Measurements from ENCODE around the gene KCTD19. TPM values are rescaled to one million over a fixed set of nuclear protein-coding genes. Genes with fewer than 3 reads are reported as not detected.

The KCTD19 gene
- not detected in 2 replicates for total RNA-seq

GRCh38 chr16:67326472-67327309 lies at the start of gene KCTD19, which contains the start of gene LRRC36:
Gene KCTD19 (minus strand): TSS chr16:67326741. CDS start chr16:67326707, 34 bp downstream.
Gene LRRC36 (plus strand): TSS chr16:67326815. CDS start chr16:67326863, 48 bp downstream.

GRCh38 chr16:67279296-67280089 lies 47.0 kb downstream of the KCTD19 start, which contains the start of gene PLEKHG4:
Gene PLEKHG4 (plus strand): TSS chr16:67279532. CDS start chr16:67280045, 513 bp downstream.

GRCh38 chr16:67248401-67249177 lies 78.0 kb downstream of the KCTD19 start, which contains the start of gene SLC9A5:
Gene SLC9A5 (plus strand): TSS chr16:67248979. CDS start chr16:67249015, 36 bp downstream.

GRCh38 chr16:67247192-67248072 lies 79.1 kb downstream of the KCTD19 start, which contains the start of gene FHOD1:
Gene FHOD1 (minus strand): TSS chr16:67247481. CDS start chr16:67247410, 71 bp downstream.

Other genes with a start within 250 kb of the KCTD19 start
- 12.5 and 15.7 TPM in 2 replicates for gene PHAF1, start 216.8 kb downstream of the KCTD19 start, total RNA-seq
- gene B3GNT9, start 175.7 kb downstream of the KCTD19 start, total RNA-seq = 65.5 and 72.2 TPM in 2 replicates
- gene TRADD, start 166.8 kb downstream of the KCTD19 start, total RNA-seq = 20.0 and 26.8 TPM in 2 replicates
- 23.7 and 40.8 TPM in 2 replicates for gene FBXL8, start 166.8 kb downstream of the KCTD19 start, total RNA-seq
- 4.8 and 21.2 TPM in 2 replicates for gene HSF4, start 162.0 kb downstream of the KCTD19 start, total RNA-seq
- 21.7 and 38.1 TPM in 2 replicates for gene NOL3, start 156.2 kb downstream of the KCTD19 start, total RNA-seq
- 11.1 and 21.2 TPM in 2 replicates for gene MATCAP1, start 142.8 kb downstream of the KCTD19 start, total RNA-seq
- not detected in 2 replicates for gene EXOC3L1, start 136.6 kb downstream of the KCTD19 start, total RNA-seq
- 42.4 and 76.9 TPM in 2 replicates for gene E2F4, start 134.6 kb downstream of the KCTD19 start, total RNA-seq
- 42.8 and 57.2 TPM in 2 replicates for gene ELMO3, start 127.6 kb downstream of the KCTD19 start, total RNA-seq
- 28.7 and 36.4 TPM in 2 replicates for gene TMEM208, start 99.6 kb downstream of the KCTD19 start, total RNA-seq
- 18.1 and 24.6 TPM in 2 replicates for gene FHOD1, start 79.3 kb downstream of the KCTD19 start, total RNA-seq
- gene SLC9A5, start 77.8 kb downstream of the KCTD19 start, total RNA-seq = 0.33 and 1.6 TPM in 2 replicates
- 22.2 and 35.7 TPM in 2 replicates for gene PLEKHG4, start 47.2 kb downstream of the KCTD19 start, total RNA-seq
- not detected in 2 replicates for gene LRRC36, start 74 bp upstream of the KCTD19 start, total RNA-seq
- under 0.01 and 0.87 TPM in 2 replicates for gene TPPP3, start 66.8 kb upstream of the KCTD19 start, total RNA-seq
- 5.3 and 9.4 TPM in 2 replicates for gene ZDHHC1, start 89.7 kb upstream of the KCTD19 start, total RNA-seq
- not detected in 2 replicates for gene HSD11B2, start 104.4 kb upstream of the KCTD19 start, total RNA-seq
- 85.2 and 126 TPM in 2 replicates for gene ATP6V0D1, start 154.4 kb upstream of the KCTD19 start, total RNA-seq
- gene AGRP, start 156.8 kb upstream of the KCTD19 start, total RNA-seq = not detected in 2 replicates
- gene RIPOR1, start 202.1 kb upstream of the KCTD19 start, total RNA-seq = 45.1 and 61.7 TPM in 2 replicates
- 22.9 and 34.9 TPM in 2 replicates for gene CTCF, start 235.8 kb upstream of the KCTD19 start, total RNA-seq

Measured in placental epithelial cell (primary cell).